ENCODE results near the gene ADI1. TPM values are rescaled to one million over a fixed set of nuclear protein-coding genes. Genes with fewer than 3 reads are reported as not detected.
"Not testable (repeated sequence)": the region's sequence is repeated elsewhere in the genome, so short reads cannot be mapped to it uniquely, and the experiment has no call there.

The ADI1 gene
- total RNA-seq, 4 donors from 2014 or later = 61.9 to 106 (median 82.9) TPM

DNA sequence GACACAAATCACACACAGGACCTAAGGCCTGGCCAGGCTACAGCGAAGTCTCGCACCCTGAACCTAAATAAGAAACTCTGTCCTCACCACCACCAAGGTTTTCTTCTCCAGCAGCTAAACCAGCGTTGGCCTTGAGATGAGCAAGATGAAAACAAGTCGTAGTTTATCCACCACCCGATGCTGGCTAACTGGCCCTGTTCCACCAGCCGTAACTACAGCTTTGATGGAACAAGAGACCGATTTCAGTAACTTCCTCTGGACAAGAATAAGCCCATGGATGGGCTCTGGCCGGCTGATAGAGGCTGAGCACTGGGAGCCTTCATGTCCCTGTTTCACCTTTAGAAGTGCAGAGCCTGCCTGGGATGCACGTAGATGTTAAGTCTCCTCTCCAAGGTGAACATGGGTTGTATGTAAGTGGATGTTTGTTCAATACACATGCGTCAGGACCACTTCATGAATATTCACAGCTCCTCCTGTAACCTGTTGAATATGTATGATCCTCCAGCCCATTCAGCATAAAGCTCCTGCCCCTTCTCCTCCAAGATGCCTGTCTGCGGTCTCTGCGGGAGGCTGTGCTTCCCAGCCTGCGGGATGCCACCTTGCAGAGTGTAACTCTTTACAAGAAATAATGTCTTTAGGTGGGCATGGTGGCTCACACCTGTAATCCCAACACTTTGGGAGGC lies 24.2 kb downstream of the ADI1 start:
- Histone ChIP-seq H3K9me3 (no peaks in the 10 kb centered on the region), H3K4me3 (no peak overlapping the region), H3K36me3 (peaks cover 0 to 54% of the 10 kb centered on the region in 2 donors), H3K4me1 (peaks cover 0 to 8% (median 0%) of the 10 kb centered on the region in 3 donors), H3K27me3 (no peaks in the 10 kb centered on the region), H3K27ac (no peak overlapping the region)
- TF ChIP-seq POLR2A (IDR thresholded peaks at IDR 0.05) (no peak), POLR2AphosphoS5 (IDR thresholded peaks at IDR 0.05) (no peak), EP300 (IDR thresholded peaks at IDR 0.05) (no peak)
- TF ChIP-seq, protein P1, sequence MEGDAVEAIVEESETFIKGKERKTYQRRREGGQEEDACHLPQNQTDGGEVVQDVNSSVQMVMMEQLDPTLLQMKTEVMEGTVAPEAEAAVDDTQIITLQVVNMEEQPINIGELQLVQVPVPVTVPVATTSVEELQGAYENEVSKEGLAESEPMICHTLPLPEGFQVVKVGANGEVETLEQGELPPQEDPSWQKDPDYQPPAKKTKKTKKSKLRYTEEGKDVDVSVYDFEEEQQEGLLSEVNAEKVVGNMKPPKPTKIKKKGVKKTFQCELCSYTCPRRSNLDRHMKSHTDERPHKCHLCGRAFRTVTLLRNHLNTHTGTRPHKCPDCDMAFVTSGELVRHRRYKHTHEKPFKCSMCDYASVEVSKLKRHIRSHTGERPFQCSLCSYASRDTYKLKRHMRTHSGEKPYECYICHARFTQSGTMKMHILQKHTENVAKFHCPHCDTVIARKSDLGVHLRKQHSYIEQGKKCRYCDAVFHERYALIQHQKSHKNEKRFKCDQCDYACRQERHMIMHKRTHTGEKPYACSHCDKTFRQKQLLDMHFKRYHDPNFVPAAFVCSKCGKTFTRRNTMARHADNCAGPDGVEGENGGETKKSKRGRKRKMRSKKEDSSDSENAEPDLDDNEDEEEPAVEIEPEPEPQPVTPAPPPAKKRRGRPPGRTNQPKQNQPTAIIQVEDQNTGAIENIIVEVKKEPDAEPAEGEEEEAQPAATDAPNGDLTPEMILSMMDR (IDR thresholded peaks at IDR 0.05) = no peak
- ATAC-seq = no peak
- 92 to 95% methylated on average over 7 to 8 of the region's 13 CpGs for WGBS, 2 donors (ENCODE audit: low coverage in 1 of 2)

DNA sequence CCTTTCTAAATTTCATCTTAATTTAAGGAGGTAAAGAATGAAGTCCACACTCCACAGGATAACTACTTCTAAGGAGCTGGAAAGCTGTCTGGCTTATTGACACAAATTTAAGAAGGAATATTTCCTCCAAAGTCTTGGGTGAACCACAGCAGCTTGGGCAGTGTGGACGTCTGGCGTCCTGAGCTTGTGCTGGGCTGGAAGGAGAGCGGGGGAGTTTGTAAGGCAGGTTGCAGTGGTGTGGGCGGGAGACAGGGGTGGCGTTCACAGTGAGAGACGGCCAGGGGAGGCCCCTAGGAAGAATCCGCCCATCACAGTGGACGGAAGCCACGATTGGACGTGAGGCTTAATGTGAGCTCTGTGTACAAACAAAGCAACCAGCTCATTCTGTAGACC lies 25.7 kb downstream of the ADI1 start:
- no peak overlapping the region for H3K27ac ChIP-seq
- H3K36me3 ChIP-seq = peaks cover 0 to 39% of the 10 kb centered on the region in 2 donors
- H3K9me3 ChIP-seq = no peaks in the 10 kb centered on the region
- no peaks in the 10 kb centered on the region for H3K27me3 ChIP-seq
- H3K4me1 ChIP-seq = peaks cover 0 to 8% (median 0%) of the 10 kb centered on the region in 3 donors
- WGBS, 2 donors (ENCODE audit: low coverage in 1 of 2) = 9 to 34% methylated on average over 5 to 10 of the region's 10 CpGs
- TF ChIP-seq, protein P1 (IDR thresholded peaks at IDR 0.05) = no peak
- no peak for TF ChIP-seq POLR2A (IDR thresholded peaks at IDR 0.05)
- no peak for TF ChIP-seq POLR2AphosphoS5 (IDR thresholded peaks at IDR 0.05)
- no peak for TF ChIP-seq EP300 (IDR thresholded peaks at IDR 0.05)
- no peak overlapping the region for H3K4me3 ChIP-seq
- no peak for ATAC-seq

DNA sequence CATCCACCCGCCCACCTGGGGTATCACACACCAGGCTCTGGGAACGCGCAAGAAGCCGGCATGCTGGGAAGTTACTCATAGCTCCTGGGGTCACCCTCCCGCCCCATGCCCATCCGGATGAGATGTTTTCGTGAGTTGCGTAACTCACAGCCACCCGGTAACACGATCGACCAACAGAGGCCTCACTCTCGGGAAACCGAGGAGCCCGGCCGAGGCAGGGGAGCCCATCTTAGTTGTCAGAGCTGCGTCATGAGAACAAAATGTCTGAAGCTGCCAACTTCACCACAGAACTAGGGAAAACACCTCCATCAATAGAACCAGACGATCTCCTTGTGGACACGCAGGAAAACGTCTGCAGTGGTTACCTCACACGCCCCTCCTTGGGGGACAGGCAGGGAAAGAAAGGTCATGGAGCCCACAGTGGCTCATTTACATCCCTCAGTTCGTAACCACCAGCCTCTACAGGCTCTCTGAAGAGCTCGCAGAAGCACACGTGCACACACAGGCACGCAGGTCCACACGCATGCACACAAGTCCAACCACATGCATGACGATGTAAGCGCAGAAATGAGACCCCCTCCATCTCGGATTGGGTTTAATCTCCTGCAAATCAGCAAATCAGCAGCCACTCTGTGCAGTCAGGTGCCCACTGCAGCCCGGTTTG lies 26.2 kb downstream of the ADI1 start:
- TF ChIP-seq POLR2AphosphoS5 (IDR thresholded peaks at IDR 0.05) = peak; percentile 5
- no peak for TF ChIP-seq POLR2A (IDR thresholded peaks at IDR 0.05)
- Histone ChIP-seq H3K36me3 (peaks cover 0 to 34% of the 10 kb centered on the region in 2 donors), H3K9me3 (no peaks in the 10 kb centered on the region), H3K27ac (no peak overlapping the region), H3K27me3 (no peaks in the 10 kb centered on the region), H3K4me3 (no peak overlapping the region), H3K4me1 (peaks cover 0 to 8% (median 0%) of the 10 kb centered on the region in 3 donors)
- WGBS, 2 donors (ENCODE audit: low coverage in 1 of 2) = 51 to 71% methylated on average over 4 to 7 of the region's 29 CpGs
- ATAC-seq = peak; percentile 49

DNA sequence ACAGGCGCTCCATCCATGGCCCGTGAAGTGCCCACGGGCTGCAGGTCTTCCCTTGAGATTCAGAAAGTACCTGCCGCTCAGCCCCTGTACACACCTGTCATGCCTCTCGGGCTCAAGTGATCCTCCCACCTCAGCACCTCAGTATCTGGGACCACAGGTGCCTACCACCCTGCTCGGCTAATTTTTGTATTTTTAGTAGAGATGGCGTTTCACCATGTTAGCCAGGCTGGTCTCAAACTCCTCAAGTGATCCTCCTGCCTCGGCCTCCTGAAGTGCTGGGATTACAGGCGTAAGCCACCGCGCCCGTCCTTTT lies 26.9 kb downstream of the ADI1 start:
- ATAC-seq, H3K27ac ChIP-seq, H3K4me3 ChIP-seq, H3K9me3 ChIP-seq, H3K27me3 ChIP-seq, H3K4me1 ChIP-seq: not testable (repeated sequence)
- H3K36me3 ChIP-seq = peaks cover 0 to 27% of the 10 kb centered on the region in 2 donors
- WGBS, 2 donors (ENCODE audit: low coverage in 1 of 2) = 75 to 100% methylated on average over 1 to 10 of the region's 12 CpGs

DNA sequence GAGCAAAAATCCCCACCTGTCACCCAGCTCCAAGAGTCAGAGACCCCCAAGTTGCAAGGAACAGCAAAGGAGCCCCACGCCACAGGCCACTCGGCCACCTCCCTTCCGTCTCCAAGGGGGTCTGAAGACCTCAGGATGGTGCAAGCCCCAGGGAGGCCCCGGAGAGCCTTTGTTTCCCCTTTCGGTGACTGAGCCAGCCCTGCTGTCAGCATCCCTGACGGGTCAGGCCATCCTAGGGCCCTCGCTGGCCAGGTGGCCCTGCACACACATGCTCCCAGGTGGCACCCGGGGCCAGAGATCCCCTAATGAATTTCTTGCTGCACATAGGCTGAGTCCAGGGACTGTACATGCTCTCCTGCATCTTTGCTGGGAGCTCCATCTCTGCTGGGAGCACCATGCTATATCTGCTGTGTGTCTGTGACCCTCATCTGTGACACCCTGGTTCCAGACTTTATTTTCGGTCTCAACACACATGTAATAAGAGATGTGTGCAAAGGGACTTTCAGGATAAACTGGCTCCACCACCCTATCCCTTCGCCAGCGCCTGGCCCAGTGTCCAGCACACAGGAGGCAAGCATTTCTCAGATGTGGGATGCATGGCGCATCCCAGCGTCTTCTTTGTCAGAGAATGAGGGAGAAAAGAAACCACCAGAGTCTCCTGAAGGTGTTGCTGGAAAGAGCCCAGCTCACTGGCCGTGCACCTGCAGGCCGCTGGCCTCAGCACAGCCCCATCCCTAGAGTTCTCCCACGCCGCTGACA lies 27.4 kb downstream of the ADI1 start:
- TF ChIP-seq, protein P1 (IDR thresholded peaks at IDR 0.05) = no peak
- TF ChIP-seq EP300 (IDR thresholded peaks at IDR 0.05) = no peak
- TF ChIP-seq POLR2A (IDR thresholded peaks at IDR 0.05) = no peak
- TF ChIP-seq POLR2AphosphoS5 (IDR thresholded peaks at IDR 0.05) = no peak
- peaks cover 0 to 22% of the 10 kb centered on the region in 2 donors for H3K36me3 ChIP-seq
- H3K4me3 ChIP-seq = no peak overlapping the region
- WGBS, 2 donors (ENCODE audit: low coverage in 1 of 2) = 90 to 100% methylated on average over 1 to 2 of the region's 17 CpGs
- peaks cover 0 to 8% (median 0%) of the 10 kb centered on the region in 3 donors for H3K4me1 ChIP-seq
- no peaks in the 10 kb centered on the region for H3K27me3 ChIP-seq
- no peaks in the 10 kb centered on the region for H3K9me3 ChIP-seq
- no peak overlapping the region for H3K27ac ChIP-seq
- ATAC-seq = no peak

Measured in gastroesophageal sphincter (tissue), 4 donors.